ENCODE data around the gene RNF150. TPM values are rescaled to one million over a fixed set of nuclear protein-coding genes. Genes with fewer than 3 reads are reported as not detected.

The RNF150 gene
- total and polyA plus RNA-seq, 2 of the 8 experiments (the other 6 are each of a cell fraction or from before 2014, with no cell fraction given): 3.4 to 4.8 TPM

DNA sequence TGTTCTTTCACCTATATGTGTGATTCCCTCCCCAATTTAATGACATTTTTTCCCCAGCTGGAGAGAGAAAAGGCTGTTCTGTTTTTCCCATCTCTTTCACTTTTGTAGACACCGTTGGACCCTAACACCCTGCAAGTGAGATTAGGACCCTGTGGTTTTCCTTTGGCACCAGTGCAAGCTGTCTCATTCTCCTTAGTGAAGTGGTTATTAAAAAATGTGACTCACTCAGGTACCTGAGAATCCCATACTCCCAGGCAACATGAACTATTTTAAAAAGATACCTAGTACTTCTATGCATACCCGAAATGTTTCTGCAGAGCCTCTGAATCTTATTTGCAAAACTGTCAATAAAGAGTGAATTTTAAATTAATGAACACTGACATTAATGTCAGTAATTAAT lies 201.4 kb downstream of the RNF150 start:
- H2BK15ac ChIP-seq (ENCODE audit: low read length): no peak overlapping the region
- no peak for DNase-seq (ENCODE audit: low read depth in 1 of 2, low spot score in 2 of 2)
- no peaks in the 10 kb centered on the region for H3K4me1 ChIP-seq (replicated peaks in 1 of 4; ENCODE audit: control insufficient read depth in 3 of 4, insufficient read depth in 4 of 4, low read length in 3 of 4)
- no peak overlapping the region for H2BK20ac ChIP-seq (ENCODE audit: low read length)
- no peaks in the 10 kb centered on the region for H3K36me3 ChIP-seq (ENCODE audit: control insufficient read depth in 2 of 4, insufficient read depth in 4 of 4, low read length in 3 of 4)
- no peak overlapping the region for H4K91ac ChIP-seq (replicated peaks; ENCODE audit: insufficient read length, low read length)
- no peak overlapping the region for H2BK12ac ChIP-seq (ENCODE audit: low read depth, low read length)
- H3K4ac ChIP-seq (replicated peaks; ENCODE audit: insufficient read length, low read depth, low read length): no peak overlapping the region
- no peak overlapping the region for H3K56ac ChIP-seq (replicated peaks; ENCODE audit: insufficient read length, low read depth, low read length)
- H3K4me3 ChIP-seq (ENCODE audit: extremely low read depth in 1 of 4, insufficient read depth in 2 of 4, low read depth in 3 of 4, low read length in 4 of 4): no peak overlapping the region
- no peaks in the 10 kb centered on the region for H3K23me2 ChIP-seq (ENCODE audit: low read depth, low read length)
- 80% methylated on average over 2 of the region's 2 CpGs; no CpG with 5 or more reads in 1 of the 2 experiments for WGBS, 2 experiments (ENCODE audit: extremely low coverage in 1 of 2, insufficient coverage in 1 of 2, insufficient read length in 1 of 2, insufficient replicate concordance in 2 of 2, low coverage in 1 of 2, low lambda C conversion rate in 2 of 2, missing lambda C conversion rate in 1 of 2)
- H2BK5ac ChIP-seq (ENCODE audit: low read depth, low read length): no peak overlapping the region
- no peak overlapping the region for H2AK5ac ChIP-seq (ENCODE audit: low read depth, low read length)
- no peak overlapping the region for H2BK120ac ChIP-seq (replicated peaks; ENCODE audit: low read depth, low read length)
- no peaks in the 10 kb centered on the region for H3K27me3 ChIP-seq (replicated peaks in 1 of 4; ENCODE audit: control insufficient read depth in 3 of 4, extremely low read depth in 1 of 4, insufficient read depth in 3 of 4, low read length in 3 of 4)
- H4K5ac ChIP-seq (ENCODE audit: insufficient read length, low read depth, low read length): no peak overlapping the region
- no peak overlapping the region for H3K14ac ChIP-seq (ENCODE audit: insufficient read length)
- CTCF ChIA-PET (ENCODE audit: partially characterized antibody): interaction anchor here (0.9 kb wide), 1 partner anchor 45 kb away, joined by 3 read pairs; no protein-coding TSS in a partner anchor
- no peak overlapping the region for H3K18ac ChIP-seq (ENCODE audit: extremely low read depth, low read length)
- no peak overlapping the region for H3K4me2 ChIP-seq (ENCODE audit: insufficient read depth in 1 of 2, low read depth in 2 of 2, low read length in 2 of 2)
- no peak for FAIRE-seq
- no peak overlapping the region for H2AFZ ChIP-seq (ENCODE audit: low read length)
- H3K27ac ChIP-seq (ENCODE audit: low read depth, low read length): no peak overlapping the region
- no peaks in the 10 kb centered on the region for H3K79me1 ChIP-seq (ENCODE audit: low read depth, low read length)
- no peaks in the 10 kb centered on the region for H4K20me1 ChIP-seq (replicated peaks in 1 of 2; ENCODE audit: control insufficient read depth in 1 of 2, insufficient read depth in 2 of 2, low read length in 2 of 2)
- H3K79me2 ChIP-seq (ENCODE audit: control insufficient read depth in 1 of 2, insufficient read depth in 2 of 2, low read length in 2 of 2): no peaks in the 10 kb centered on the region
- POLR2A ChIA-PET (ENCODE audit: partially characterized antibody): no interaction called here
- no peaks in the 10 kb centered on the region for H3K9me3 ChIP-seq (ENCODE audit: insufficient read depth in 2 of 2, low read depth in 1 of 2, low read length in 1 of 2)
- H4K8ac ChIP-seq (ENCODE audit: extremely low read depth, insufficient read depth, low read length): no peak overlapping the region
- H3K23ac ChIP-seq (ENCODE audit: insufficient read length): no peak overlapping the region
- H3K9ac ChIP-seq (replicated peaks in 1 of 4; ENCODE audit: extremely low read depth in 1 of 4, low read depth in 3 of 4, low read length in 3 of 4): no peak overlapping the region
- TF ChIP-seq SIX5 (IDR thresholded peaks at IDR 0.05; ENCODE audit: low read depth, low read length): no peak
- no peak for TF ChIP-seq ASH2L (IDR thresholded peaks at IDR 0.05; ENCODE audit: low read length)
- TF ChIP-seq CHD2 (IDR thresholded peaks at IDR 0.05; ENCODE audit: low read length): no peak
- TF ChIP-seq CREB1 (IDR thresholded peaks at IDR 0.05): no peak
- no peak for TF ChIP-seq EZH2 (IDR thresholded peaks at IDR 0.05; ENCODE audit: low read depth, low read length, severe bottlenecking)
- TF ChIP-seq SAP30 (IDR thresholded peaks at IDR 0.05; ENCODE audit: insufficient read depth, insufficient replicate concordance, low read length): no peak
- no peak for TF ChIP-seq BACH1 (IDR thresholded peaks at IDR 0.05; ENCODE audit: low read length)
- TF ChIP-seq POLR2A (IDR thresholded peaks at IDR 0.05; ENCODE audit: control extremely low read depth in 1 of 2, low read depth in 2 of 2, low read length in 2 of 2): no peak
- TF ChIP-seq TCF12 (IDR thresholded peaks at IDR 0.05; ENCODE audit: low read depth, low read length): no peak
- TF ChIP-seq, protein P1, sequence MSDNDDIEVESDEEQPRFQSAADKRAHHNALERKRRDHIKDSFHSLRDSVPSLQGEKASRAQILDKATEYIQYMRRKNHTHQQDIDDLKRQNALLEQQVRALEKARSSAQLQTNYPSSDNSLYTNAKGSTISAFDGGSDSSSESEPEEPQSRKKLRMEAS (IDR thresholded peaks at IDR 0.05): no peak
- TF ChIP-seq, protein P2, sequence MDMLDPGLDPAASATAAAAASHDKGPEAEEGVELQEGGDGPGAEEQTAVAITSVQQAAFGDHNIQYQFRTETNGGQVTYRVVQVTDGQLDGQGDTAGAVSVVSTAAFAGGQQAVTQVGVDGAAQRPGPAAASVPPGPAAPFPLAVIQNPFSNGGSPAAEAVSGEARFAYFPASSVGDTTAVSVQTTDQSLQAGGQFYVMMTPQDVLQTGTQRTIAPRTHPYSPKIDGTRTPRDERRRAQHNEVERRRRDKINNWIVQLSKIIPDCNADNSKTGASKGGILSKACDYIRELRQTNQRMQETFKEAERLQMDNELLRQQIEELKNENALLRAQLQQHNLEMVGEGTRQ (IDR thresholded peaks at IDR 0.05; ENCODE audit: low read length): no peak
- no peak for TF ChIP-seq BCL11A (IDR thresholded peaks at IDR 0.05; ENCODE audit: low read depth in 2 of 2, low read length in 2 of 2)
- no peak for TF ChIP-seq SIRT6 (IDR thresholded peaks at IDR 0.05; ENCODE audit: low read length)
- TF ChIP-seq, protein P3, sequence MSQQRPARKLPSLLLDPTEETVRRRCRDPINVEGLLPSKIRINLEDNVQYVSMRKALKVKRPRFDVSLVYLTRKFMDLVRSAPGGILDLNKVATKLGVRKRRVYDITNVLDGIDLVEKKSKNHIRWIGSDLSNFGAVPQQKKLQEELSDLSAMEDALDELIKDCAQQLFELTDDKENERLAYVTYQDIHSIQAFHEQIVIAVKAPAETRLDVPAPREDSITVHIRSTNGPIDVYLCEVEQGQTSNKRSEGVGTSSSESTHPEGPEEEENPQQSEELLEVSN (IDR thresholded peaks at IDR 0.05): no peak

Measured in H1 (cell line).